Lower lobe of right lung (tissue), 2 donors: ENCODE results near the gene RNF40. TPM values are rescaled to one million over a fixed set of nuclear protein-coding genes. Genes with fewer than 3 reads are reported as not detected.
"Not testable (repeated sequence)": the region's sequence is repeated elsewhere in the genome, so short reads cannot be mapped to it uniquely, and the experiment has no call there.

Experiments
- ATAC-seq, 2 donors: fragments of 200-7000 bp; cut with Tn5 transposase; one replicate each; pipeline ENCODE4 v1.9.1; 2020 to 2022; ENCODE audit warnings: mild to moderate bottlenecking in 2 of 2, moderate library complexity in 2 of 2
- DNase-seq: peaks from one replicate; pipeline ENCODE4 v3.0.0-alpha.2; 2020
- H3K27ac ChIP-seq: fragments of 200-600 bp; one replicate; pipeline ENCODE4 v1.8.0; 2022
- H3K27me3 ChIP-seq: fragments of 200-600 bp; one replicate; pipeline ENCODE4 v1.8.0; 2022; ENCODE audit warnings: low read depth
- H3K36me3 ChIP-seq: fragments of 200-600 bp; one replicate; pipeline ENCODE4 v1.8.0; 2022; ENCODE audit warnings: mild to moderate bottlenecking
- H3K4me1 ChIP-seq: fragments of 200-600 bp; one replicate; pipeline ENCODE4 v1.8.0; 2022
- H3K4me3 ChIP-seq: fragments of 200-600 bp; one replicate; pipeline ENCODE4 v1.8.0; 2022; ENCODE audit warnings: mild to moderate bottlenecking
- H3K9me3 ChIP-seq: fragments of 200-600 bp; one replicate; pipeline ENCODE4 v1.8.0; 2022
- intact Hi-C: fragments of 100-400 bp; cut with DNase I; formaldehyde crosslinking; loops from one replicate; pipeline ENCODE4 v1.11.0; 2022
- total RNA-seq: library from RNA; stranded (reverse); fragmentation: NEBNext Ultra II Directional; extraction: Animal tissue kit (Norgen Biotek cat#: 25700); gene quantifications from one replicate; pipeline ENCODE4 v1.2.1, GENCODE V29; 2021
- TF ChIP-seq, protein P1 (sequence below): fragments of 200-600 bp; IDR thresholded peaks from one replicate; pipeline ENCODE4 v1.8.0; 2022; ENCODE audit warnings: antibody characterized with exemption, mild to moderate bottlenecking
- donor health status: DM: no; HTN: yes; CAD: no; lungs with severe emphysema.

The RNF40 gene
- total RNA-seq, 1 donor from 2014 or later, result 95.9 TPM

DNA sequence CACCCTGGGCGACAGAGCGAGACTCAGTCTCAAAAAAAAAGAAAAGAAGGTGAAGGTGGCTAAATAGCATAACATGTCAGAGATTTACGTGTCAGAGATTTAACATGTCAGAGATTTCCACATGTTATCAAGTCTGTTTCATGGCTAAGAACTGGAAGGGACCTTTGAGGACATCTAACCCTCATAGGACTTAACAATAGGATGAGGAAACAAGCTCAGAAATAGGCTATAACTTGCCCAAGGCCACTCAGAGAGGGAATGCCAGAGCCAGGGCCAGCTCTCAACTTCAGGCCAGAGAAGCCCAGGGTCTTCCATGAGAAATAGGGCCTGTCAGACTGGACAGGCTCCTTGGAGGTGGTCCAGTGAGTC is 51.7 kb downstream of the RNF40 start:
- TF ChIP-seq, protein P1, sequence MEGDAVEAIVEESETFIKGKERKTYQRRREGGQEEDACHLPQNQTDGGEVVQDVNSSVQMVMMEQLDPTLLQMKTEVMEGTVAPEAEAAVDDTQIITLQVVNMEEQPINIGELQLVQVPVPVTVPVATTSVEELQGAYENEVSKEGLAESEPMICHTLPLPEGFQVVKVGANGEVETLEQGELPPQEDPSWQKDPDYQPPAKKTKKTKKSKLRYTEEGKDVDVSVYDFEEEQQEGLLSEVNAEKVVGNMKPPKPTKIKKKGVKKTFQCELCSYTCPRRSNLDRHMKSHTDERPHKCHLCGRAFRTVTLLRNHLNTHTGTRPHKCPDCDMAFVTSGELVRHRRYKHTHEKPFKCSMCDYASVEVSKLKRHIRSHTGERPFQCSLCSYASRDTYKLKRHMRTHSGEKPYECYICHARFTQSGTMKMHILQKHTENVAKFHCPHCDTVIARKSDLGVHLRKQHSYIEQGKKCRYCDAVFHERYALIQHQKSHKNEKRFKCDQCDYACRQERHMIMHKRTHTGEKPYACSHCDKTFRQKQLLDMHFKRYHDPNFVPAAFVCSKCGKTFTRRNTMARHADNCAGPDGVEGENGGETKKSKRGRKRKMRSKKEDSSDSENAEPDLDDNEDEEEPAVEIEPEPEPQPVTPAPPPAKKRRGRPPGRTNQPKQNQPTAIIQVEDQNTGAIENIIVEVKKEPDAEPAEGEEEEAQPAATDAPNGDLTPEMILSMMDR, result no peak
- peak in 1 of 2 donors; percentile 42 for ATAC-seq
- intact Hi-C loops, result no loop called here
- H3K4me3 ChIP-seq, result peak overlapping the region; percentile 53
- H3K9me3 ChIP-seq, result no peaks in the 10 kb centered on the region
- H3K27ac ChIP-seq, result peak overlapping the region; percentile 83
- no peaks in the 10 kb centered on the region for H3K36me3 ChIP-seq
- peaks cover 12% of the 10 kb centered on the region for H3K4me1 ChIP-seq
- no peak for DNase-seq
- no peaks in the 10 kb centered on the region for H3K27me3 ChIP-seq

DNA sequence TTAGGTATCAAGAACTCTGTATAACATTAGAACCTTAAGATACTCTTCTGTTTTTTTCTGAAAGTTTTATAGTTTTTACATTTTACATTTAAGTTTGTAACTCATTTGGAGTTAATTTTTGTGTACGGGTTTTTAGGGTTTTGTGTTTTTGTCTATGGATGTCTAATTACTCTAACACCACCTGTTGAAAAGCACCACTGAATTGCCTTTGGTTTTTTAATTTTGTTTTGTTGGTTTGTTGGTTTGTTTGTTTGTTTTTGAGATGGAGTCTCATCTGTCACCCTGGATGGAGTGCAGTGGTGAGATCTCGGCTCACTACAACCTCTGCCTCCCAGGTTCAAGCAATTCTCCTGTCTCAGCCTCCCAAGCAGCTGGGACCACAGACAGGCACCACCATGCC is 54.6 kb downstream of the RNF40 start:
- TF ChIP-seq, protein P1, result no peak
- Histone ChIP-seq H3K27me3 (no peaks in the 10 kb centered on the region), H3K36me3 (no peaks in the 10 kb centered on the region), H3K27ac (no peak overlapping the region), H3K4me3 (no peak overlapping the region), H3K9me3 (no peaks in the 10 kb centered on the region), H3K4me1 (peaks cover 12% of the 10 kb centered on the region)
- ATAC-seq, result no peak
- DNase-seq, result no peak
- intact Hi-C loops, result no loop called here

DNA sequence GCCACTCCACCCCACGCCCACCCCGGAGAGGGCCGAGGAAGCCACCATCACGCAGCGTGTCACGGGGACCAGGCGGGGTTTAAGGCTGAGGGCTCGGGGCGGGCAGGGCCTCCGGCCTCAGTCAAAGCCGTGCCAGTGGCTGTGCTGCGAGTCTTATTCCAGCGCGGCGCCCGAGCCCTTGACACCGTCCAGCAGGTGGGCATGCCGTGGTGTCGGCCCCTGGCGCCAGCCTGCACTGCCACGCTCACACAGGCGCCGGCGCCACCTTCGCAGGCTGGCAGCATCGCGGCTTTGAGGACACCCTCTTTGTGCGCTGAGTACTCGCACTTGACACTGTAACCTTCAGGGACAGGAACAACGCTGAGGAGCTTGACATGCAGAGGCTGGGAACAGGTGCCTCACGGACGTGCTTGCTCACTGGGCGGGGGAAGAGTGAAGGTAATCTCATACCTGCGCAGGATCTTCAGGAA is 58.9 kb downstream of the RNF40 start:
- ATAC-seq, result peak in 1 of 2 donors; percentile 34
- no peaks in the 10 kb centered on the region for H3K36me3 ChIP-seq
- H3K4me3 ChIP-seq, result no peak overlapping the region
- intact Hi-C loops, result no loop called here
- no peaks in the 10 kb centered on the region for H3K27me3 ChIP-seq
- no peaks in the 10 kb centered on the region for H3K9me3 ChIP-seq
- TF ChIP-seq, protein P1, result no peak
- H3K27ac ChIP-seq, result no peak overlapping the region
- no peaks in the 10 kb centered on the region for H3K4me1 ChIP-seq
- no peak for DNase-seq

DNA sequence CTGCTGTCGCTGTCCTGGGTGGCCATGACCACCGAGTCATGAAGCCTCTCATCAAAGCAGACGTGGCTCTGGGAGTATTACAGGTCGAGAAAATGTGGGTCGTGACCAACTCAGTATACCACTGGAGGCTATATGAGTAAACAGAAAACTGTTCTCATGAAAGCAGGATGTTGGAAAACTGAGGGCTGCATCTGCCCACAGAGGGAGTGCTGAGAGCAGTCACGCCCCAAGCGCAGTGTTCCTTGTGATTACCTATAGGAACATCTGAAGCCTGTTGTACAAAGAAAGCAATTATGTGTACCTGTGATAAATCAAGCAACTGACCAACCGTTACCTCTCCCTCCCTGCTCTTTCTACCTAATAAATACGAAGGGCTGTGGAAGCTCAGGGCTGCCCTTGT is 59.3 kb downstream of the RNF40 start:
- intact Hi-C loops, result not testable (repeated sequence)

DNA sequence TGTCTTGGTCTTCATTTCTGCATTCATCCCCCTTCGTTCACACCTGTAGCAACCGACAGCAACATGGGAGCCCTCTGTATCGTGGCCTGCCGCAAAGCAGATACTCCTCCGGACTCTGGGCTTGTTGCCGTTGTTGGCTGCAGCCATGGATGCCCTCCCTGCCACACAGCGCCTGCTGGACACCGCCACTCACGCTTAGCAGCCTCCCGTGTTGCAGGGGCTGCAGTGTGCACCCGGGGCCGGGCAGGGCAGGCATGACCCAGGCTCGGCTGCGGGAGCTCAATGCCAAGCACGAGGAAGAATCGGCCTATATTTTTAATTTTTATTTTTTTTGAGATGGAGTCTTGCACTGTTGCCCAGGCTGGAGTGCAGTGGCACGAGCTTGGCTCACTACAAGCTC is 59.8 kb downstream of the RNF40 start:
- TF ChIP-seq, protein P1, result no peak
- no peak for ATAC-seq
- Histone ChIP-seq H3K27me3 (no peaks in the 10 kb centered on the region), H3K4me1 (no peaks in the 10 kb centered on the region), H3K9me3 (no peaks in the 10 kb centered on the region), H3K4me3 (no peak overlapping the region), H3K27ac (no peak overlapping the region), H3K36me3 (no peaks in the 10 kb centered on the region)
- no peak for DNase-seq
- intact Hi-C loops, result no loop called here

More for the DNA sequence above, 59.3 kb downstream of the RNF40 start:
- not testable (repeated sequence) for H3K9me3 ChIP-seq, H3K36me3 ChIP-seq, ATAC-seq, H3K4me1 ChIP-seq, H3K27me3 ChIP-seq, H3K4me3 ChIP-seq, H3K27ac ChIP-seq, DNase-seq

Other genes with a start within 250 kb of the RNF40 start
- gene ZNF768, start 235.8 kb upstream of the RNF40 start, total RNA-seq, result 24.9 TPM
- gene ZNF747, start 227.5 kb upstream of the RNF40 start, total RNA-seq, result 9.3 TPM
- gene ZNF764, start 203.9 kb upstream of the RNF40 start, total RNA-seq, result 8.4 TPM
- gene ZNF688, start 190.6 kb upstream of the RNF40 start, total RNA-seq, result 13.5 TPM
- 16.2 TPM for gene ZNF785, start 176.6 kb upstream of the RNF40 start, total RNA-seq
- 7.7 TPM for gene ZNF689, start 151.9 kb upstream of the RNF40 start, total RNA-seq
- 46.3 TPM for gene PRR14, start 111.4 kb upstream of the RNF40 start, total RNA-seq
- gene FBRS, start 103.9 kb upstream of the RNF40 start, total RNA-seq, result 68.6 TPM
- gene SRCAP, start 63.2 kb upstream of the RNF40 start, total RNA-seq, result 73.8 TPM
- gene PHKG2, start 13.9 kb upstream of the RNF40 start, total RNA-seq, result 25.5 TPM
- 11.1 TPM for gene CFAP119, start 260 bp upstream of the RNF40 start, total RNA-seq
- 11.9 TPM for gene ZNF629, start 24.9 kb downstream of the RNF40 start, total RNA-seq
- 23.3 TPM for gene BCL7C, start 131.8 kb downstream of the RNF40 start, total RNA-seq
- gene CTF1, start 134.3 kb downstream of the RNF40 start, total RNA-seq, result 10.3 TPM
- 14.5 TPM for gene FBXL19, start 161.2 kb downstream of the RNF40 start, total RNA-seq
- 30.2 TPM for gene ORAI3, start 186.7 kb downstream of the RNF40 start, total RNA-seq
- gene SETD1A, start 195.4 kb downstream of the RNF40 start, total RNA-seq, result 15.0 TPM
- 23.6 TPM for gene HSD3B7, start 222.9 kb downstream of the RNF40 start, total RNA-seq
- 0.32 TPM for gene STX1B, start 248.3 kb downstream of the RNF40 start, total RNA-seq